ENCODE results near the gene PDE6G. TPM values are rescaled to one million over a fixed set of nuclear protein-coding genes. Genes with fewer than 3 reads are reported as not detected.

The PDE6G gene
- total RNA-seq, 3 donors from 2014 or later, result 1.9 TPM; not detected in 2

DNA sequence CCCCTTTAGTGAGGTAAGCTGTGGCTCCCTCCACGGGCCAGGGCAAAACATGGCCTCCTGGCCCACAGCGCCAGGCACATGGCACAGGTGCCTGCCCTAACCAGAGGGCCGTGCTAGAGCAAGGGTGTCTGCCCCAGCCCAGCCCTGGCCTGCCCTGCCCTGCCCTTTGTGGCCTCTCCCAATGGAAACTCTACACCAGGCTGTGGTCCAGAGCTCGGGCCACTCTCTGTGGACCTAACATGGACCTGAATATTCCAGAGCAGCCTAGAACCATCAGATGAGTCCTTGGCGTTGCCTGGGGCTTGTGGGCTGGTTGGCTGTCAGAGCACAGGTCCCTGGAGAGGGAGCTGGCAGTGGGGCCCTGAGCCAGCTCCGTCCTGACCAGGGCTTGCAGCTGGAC lies 38.9 kb upstream of the PDE6G start:
- DNase-seq (ENCODE audit: low spot score in 2 of 2), result no peak
- H3K9me3 ChIP-seq, result no peaks in the 10 kb centered on the region
- TF ChIP-seq POLR2A (IDR thresholded peaks at IDR 0.05) (no peak), POLR2AphosphoS5 (IDR thresholded peaks at IDR 0.05) (no peak)
- TF ChIP-seq, protein P1, sequence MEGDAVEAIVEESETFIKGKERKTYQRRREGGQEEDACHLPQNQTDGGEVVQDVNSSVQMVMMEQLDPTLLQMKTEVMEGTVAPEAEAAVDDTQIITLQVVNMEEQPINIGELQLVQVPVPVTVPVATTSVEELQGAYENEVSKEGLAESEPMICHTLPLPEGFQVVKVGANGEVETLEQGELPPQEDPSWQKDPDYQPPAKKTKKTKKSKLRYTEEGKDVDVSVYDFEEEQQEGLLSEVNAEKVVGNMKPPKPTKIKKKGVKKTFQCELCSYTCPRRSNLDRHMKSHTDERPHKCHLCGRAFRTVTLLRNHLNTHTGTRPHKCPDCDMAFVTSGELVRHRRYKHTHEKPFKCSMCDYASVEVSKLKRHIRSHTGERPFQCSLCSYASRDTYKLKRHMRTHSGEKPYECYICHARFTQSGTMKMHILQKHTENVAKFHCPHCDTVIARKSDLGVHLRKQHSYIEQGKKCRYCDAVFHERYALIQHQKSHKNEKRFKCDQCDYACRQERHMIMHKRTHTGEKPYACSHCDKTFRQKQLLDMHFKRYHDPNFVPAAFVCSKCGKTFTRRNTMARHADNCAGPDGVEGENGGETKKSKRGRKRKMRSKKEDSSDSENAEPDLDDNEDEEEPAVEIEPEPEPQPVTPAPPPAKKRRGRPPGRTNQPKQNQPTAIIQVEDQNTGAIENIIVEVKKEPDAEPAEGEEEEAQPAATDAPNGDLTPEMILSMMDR (IDR thresholded peaks at IDR 0.05), result no peak
- H3K36me3 ChIP-seq, result peaks cover 12% of the 10 kb centered on the region
- no peaks in the 10 kb centered on the region for H3K4me1 ChIP-seq
- no peak overlapping the region for H3K27ac ChIP-seq
- intact Hi-C loops (cut with DNase I; ENCODE audit: low total_unique reads), result no loop called here
- no peak overlapping the region for H3K4me3 ChIP-seq
- H3K27me3 ChIP-seq, result no peaks in the 10 kb centered on the region

DNA sequence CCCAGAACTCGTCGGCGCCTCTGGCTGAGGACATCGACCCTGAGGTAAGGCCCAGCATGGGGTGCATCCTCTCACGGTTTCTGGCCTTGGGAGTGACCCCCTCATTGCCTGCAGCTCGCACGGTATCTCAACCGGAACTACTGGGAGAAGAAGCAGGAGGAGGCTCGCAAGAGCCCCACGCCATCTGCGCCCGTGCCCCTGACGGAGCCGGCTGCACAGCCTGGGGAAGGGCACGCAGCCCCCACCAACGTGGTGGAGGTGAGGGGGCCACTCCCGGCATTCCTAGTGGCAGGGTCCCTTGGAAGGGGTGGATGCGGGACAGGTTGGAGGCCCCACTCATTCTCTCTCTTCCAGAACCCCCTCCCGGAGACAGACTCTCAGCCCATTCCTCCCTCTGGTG lies 38.5 kb upstream of the PDE6G start:
- TF ChIP-seq POLR2AphosphoS5 (IDR thresholded peaks at IDR 0.05), result no peak
- TF ChIP-seq POLR2A (IDR thresholded peaks at IDR 0.05), result no peak
- TF ChIP-seq, protein P1 (IDR thresholded peaks at IDR 0.05), result no peak

DNA sequence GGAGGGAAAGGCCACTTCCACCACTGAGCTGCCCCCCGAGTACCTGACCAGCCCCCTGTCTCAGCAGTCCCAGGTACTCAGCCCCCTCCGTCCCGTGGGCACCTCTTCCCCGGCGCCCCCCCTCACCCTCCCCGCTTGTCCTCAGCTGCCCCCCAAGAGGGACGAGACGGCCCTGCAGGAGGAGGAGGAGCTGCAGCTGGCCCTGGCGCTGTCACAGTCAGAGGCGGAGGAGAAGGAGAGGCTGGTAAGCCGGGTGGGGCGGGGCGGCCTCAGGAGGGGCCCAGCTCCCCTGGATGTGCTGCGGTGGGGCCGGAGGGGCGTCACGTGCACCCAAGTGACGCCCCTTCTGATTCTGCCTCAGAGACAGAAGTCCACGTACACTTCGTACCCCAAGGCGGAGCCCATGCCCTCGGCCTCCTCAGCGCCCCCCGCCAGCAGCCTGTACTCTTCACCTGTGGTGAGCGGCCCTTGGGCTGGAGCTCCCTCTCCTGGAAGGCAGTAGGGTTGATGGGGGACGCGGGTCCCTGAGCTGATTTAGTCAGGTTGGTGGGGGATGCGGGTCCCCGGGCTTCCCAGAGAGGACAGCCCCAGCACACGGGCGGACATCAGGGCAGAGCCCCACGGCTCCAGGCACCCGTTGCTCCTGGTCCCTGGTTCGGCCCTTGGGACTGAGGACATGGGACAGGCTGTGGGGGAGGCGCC lies 37.3 kb upstream of the PDE6G start:
- no peak for DNase-seq (ENCODE audit: low spot score in 2 of 2)
- Histone ChIP-seq H3K36me3 (peaks cover 12% of the 10 kb centered on the region), H3K27me3 (no peaks in the 10 kb centered on the region), H3K9me3 (no peaks in the 10 kb centered on the region), H3K4me3 (no peak overlapping the region), H3K4me1 (no peaks in the 10 kb centered on the region), H3K27ac (no peak overlapping the region)
- intact Hi-C loops (cut with DNase I; ENCODE audit: low total_unique reads), result no loop called here
- no peak for TF ChIP-seq POLR2AphosphoS5 (IDR thresholded peaks at IDR 0.05)
- TF ChIP-seq, protein P1 (IDR thresholded peaks at IDR 0.05), result no peak

More for the DNA sequence above, 38.5 kb upstream of the PDE6G start:
- Histone ChIP-seq H3K4me3 (no peak overlapping the region), H3K27me3 (no peaks in the 10 kb centered on the region), H3K9me3 (no peaks in the 10 kb centered on the region), H3K27ac (no peak overlapping the region), H3K36me3 (peaks cover 12% of the 10 kb centered on the region), H3K4me1 (no peaks in the 10 kb centered on the region)
- intact Hi-C loops (cut with DNase I; ENCODE audit: low total_unique reads), result no loop called here
- DNase-seq (ENCODE audit: low spot score in 2 of 2), result no peak

DNA sequence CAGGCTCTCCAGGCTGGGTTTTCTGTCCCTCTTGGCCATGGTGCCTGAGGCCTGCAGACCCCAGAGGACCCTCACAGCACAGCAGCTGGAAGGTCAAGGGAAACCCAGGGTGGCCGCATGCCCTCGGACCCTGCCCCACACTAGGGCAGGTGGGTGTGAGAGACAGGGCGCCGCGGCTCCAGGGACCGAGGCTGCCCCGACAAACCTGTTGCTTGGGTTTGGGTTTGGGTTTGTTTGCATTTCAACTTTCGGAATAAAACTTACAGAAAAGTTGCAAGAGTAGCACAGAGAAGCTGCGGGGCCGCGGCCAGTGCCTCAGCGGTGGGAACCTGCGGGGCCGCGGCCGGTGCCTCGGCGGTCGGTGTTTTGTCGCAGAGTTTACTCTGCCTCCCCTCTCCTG lies 35.3 kb upstream of the PDE6G start:
- no peak overlapping the region for H3K27ac ChIP-seq
- H3K27me3 ChIP-seq, result no peaks in the 10 kb centered on the region
- TF ChIP-seq, protein P1 (IDR thresholded peaks at IDR 0.05), result no peak
- TF ChIP-seq POLR2AphosphoS5 (IDR thresholded peaks at IDR 0.05) (no peak), POLR2A (IDR thresholded peaks at IDR 0.05) (no peak)

DNA sequence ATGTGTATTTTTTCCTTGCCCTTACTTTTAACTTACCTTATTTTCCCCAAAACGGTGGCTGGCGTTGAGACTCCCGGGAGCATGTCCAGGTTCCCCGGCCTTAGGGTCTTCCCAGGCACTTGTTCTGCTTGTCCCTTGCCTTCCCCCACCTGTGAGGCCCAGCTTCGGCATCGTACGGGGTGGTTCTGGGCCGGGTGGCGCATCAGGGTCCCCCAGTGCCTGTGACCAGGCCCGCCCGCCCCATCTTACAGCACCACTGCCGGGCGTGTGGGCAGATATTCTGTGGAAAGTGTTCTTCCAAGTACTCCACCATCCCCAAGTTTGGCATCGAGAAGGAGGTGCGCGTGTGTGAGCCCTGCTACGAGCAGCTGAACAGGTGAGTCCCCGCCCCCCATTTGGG lies 34.9 kb upstream of the PDE6G start:
- DNase-seq (ENCODE audit: low spot score in 2 of 2), result no peak
- Histone ChIP-seq H3K27ac (no peak overlapping the region), H3K4me3 (no peak overlapping the region), H3K36me3 (peaks cover 6% of the 10 kb centered on the region), H3K4me1 (peaks cover 0 to under 1% of the 10 kb centered on the region in 2 donors), H3K9me3 (no peaks in the 10 kb centered on the region), H3K27me3 (no peaks in the 10 kb centered on the region)
- TF ChIP-seq, protein P1 (IDR thresholded peaks at IDR 0.05), result no peak
- intact Hi-C loops (cut with DNase I; ENCODE audit: low total_unique reads), result no loop called here

More for the DNA sequence above, 35.3 kb upstream of the PDE6G start:
- no peak for DNase-seq (ENCODE audit: low spot score in 2 of 2)
- Histone ChIP-seq H3K36me3 (peaks cover 10% of the 10 kb centered on the region), H3K9me3 (no peaks in the 10 kb centered on the region), H3K4me1 (no peaks in the 10 kb centered on the region), H3K4me3 (no peak overlapping the region)
- intact Hi-C loops (cut with DNase I; ENCODE audit: low total_unique reads), result no loop called here

Measured in breast epithelium (tissue), 4 donors.